Measurements from ENCODE around the gene LIN7B. TPM values are rescaled to one million over a fixed set of nuclear protein-coding genes. Genes with fewer than 3 reads are reported as not detected.

The LIN7B gene
- polyA plus RNA-seq, 1 of the 3 experiments (the other 2 are of a cell fraction): 20.8 TPM

- no peaks in the 10 kb centered on the region for H3K27me3 ChIP-seq (ENCODE audit: insufficient read depth)
- TF ChIP-seq REST (IDR thresholded peaks at IDR 0.05; ENCODE audit: low read depth, low read length) (no peak), GATA2 (CRISPR knock-in tag; IDR thresholded peaks at IDR 0.05) (no peak), SMC3 (IDR thresholded peaks at IDR 0.05; ENCODE audit: low read depth, low read length) (no peak), RCOR1 (IDR thresholded peaks at IDR 0.05; ENCODE audit: low read length) (no peak), GABPA (IDR thresholded peaks at IDR 0.05; ENCODE audit: low read depth) (no peak), ELF1 (IDR thresholded peaks at IDR 0.05) (no peak), MEF2A (IDR thresholded peaks at IDR 0.05; ENCODE audit: borderline replicate concordance, low read depth) (no peak), USF1 (IDR thresholded peaks at IDR 0.05; ENCODE audit: borderline replicate concordance, low read depth) (no peak), IRF3 (IDR thresholded peaks at IDR 0.05; ENCODE audit: low read depth, low read length) (no peak), POLR2AphosphoS5 (IDR thresholded peaks at IDR 0.05; ENCODE audit: low read depth, low read length) (no peak)
- DNase-seq: no peak
- ChIA-PET CTCF (interaction anchor here (1.7 kb wide), 1 partner anchor 13 kb away, joined by 14 read pairs; no protein-coding TSS in a partner anchor), POLR2A (no interaction called here)
- peak overlapping the region in 1 of 2 experiments; percentile 68; a peak in 2 of 4 replicates for H3K27ac ChIP-seq (ENCODE audit: low read depth in 2 of 2, low read length in 1 of 2)
- H3K4me2 ChIP-seq: no peak overlapping the region
- H3F3A ChIP-seq (replicated peaks; ENCODE audit: insufficient read depth): peaks cover 61% of the 10 kb centered on the region
- H3K79me2 ChIP-seq (ENCODE audit: insufficient read depth): peaks cover 6% of the 10 kb centered on the region; the same call in 1 of the 2 replicates
- peaks cover 24 to 33% of the 10 kb centered on the region in 2 experiments for H3K36me3 ChIP-seq (replicated peaks in 1 of 2; ENCODE audit: control insufficient read depth in 1 of 2, insufficient read depth in 2 of 2, low read length in 1 of 2)
- 86% methylated on average over 11 of the region's 11 CpGs for WGBS (ENCODE audit: low lambda C conversion rate)
- H3K9me2 ChIP-seq: no peaks in the 10 kb centered on the region
- no peak overlapping the region for H2AFZ ChIP-seq (ENCODE audit: low read depth)
- no peak overlapping the region for H3K9ac ChIP-seq
- H3K4me1 ChIP-seq (ENCODE audit: control insufficient read depth in 1 of 2, insufficient read depth in 2 of 2, low read depth in 1 of 2, low read length in 1 of 2): peaks cover 13 to 14% of the 10 kb centered on the region in 2 experiments; a peak in 2 of 4 replicates
- H3K4me3 ChIP-seq (ENCODE audit: low read depth in 2 of 2, low read length in 1 of 2): no peak overlapping the region
- peaks cover 30% of the 10 kb centered on the region for H4K20me1 ChIP-seq (ENCODE audit: insufficient read depth)
- no peaks in the 10 kb centered on the region for H3K9me3 ChIP-seq
Measured at GRCh38 chr19:49111218-49111998, 2.8 kb upstream of the LIN7B start.
